CMK (cell line): Measurements from ENCODE around the gene GK2.

Experiments
- DNase-seq: peaks from one replicate; pipeline ENCODE4 v3.0.0-alpha.2; 2010; ENCODE audit warnings: low read depth

Gene GK2

GRCh38 chr4:79408063-79408462 lies at the start of gene GK2:
Gene GK2 (minus strand): TSS chr4:79408228. CDS start chr4:79408200, 28 bp downstream.
- no peak for DNase-seq

- DNase-seq = no peak
These were observed 47.2 kb upstream of the GK2 start for GRCh38 chr4:79455216-79455615.

DNA sequence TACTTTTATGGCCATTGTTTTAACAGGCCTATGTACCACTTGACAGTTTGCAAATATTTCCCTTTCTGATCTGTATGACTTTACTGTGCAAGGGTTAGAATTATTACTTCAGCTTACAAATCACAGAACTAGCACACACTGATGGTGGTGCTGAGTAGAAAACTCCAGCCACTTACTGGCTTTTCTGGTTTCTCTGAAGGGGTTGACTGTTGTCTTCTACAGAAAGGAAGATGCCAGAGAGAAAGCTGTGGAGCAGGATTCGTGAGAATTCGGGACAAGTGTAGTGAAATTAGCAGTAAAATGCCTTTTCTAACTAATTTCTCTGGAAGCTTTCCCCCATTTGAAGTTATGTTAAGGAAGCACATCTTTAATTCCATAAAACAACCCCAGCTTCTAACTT lies 46.6 kb upstream of the GK2 start:
- DNase-seq = no peak

- no peak for DNase-seq
These were observed 42.0 kb upstream of the GK2 start for GRCh38 chr4:79450053-79450452.

DNA sequence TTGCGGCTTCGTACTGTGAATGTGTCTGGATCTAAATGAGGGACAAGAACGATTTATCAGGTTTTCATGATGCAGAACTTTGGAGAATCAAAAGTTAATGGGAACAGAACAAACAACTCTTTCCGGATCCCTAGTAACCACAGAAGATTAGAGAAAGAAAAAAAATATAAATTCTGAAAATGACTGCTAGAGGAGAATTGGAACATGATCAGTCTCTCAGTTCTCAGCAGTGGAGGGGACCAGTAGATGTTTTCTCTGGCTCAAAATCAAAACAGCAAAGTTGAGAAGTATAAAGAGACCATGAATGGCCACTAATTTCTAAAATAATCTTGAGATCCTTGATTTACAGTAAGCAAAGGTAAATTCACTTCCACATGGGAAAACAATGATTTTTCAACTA lies 38.1 kb upstream of the GK2 start:
- no peak for DNase-seq

DNA sequence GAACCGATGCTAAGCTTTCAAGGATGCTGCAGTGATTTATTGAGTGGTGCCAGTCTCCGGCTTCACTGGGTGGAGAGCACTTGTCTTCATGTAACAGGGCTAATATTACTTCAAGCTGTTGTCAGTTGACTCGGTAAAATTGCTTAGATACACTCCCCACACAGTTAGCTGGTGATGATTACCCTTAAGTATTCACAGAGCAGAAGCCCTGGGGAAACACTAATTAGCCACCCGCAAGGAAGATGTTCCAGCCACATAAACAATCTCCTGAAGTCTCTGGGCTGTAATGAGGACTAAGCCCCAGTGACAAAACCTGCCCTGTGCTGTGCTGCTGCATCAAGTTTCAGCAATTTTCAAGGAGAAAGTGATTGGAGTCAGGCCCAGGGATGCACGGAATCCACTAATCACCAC lies 37.3 kb upstream of the GK2 start:
- no peak for DNase-seq

DNA sequence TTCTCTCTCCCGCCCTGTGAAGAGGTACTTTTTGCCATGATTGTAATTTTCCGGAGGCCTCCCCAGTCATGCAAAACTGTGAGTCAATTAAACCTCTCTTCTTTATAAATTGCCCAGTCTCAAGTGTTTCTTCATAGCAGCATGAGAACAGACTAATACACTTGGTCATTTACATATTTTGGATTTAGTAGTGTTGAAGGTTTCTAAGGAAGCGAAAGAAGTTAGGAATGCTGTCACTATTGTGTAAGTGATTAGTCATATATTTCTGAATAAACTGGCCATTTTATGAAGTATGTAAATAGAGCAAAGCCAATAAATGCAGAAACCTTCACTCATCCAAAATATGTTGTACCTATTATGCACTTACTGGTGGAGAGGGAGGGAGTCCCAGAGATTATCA lies 34.4 kb upstream of the GK2 start:
- DNase-seq = no peak

DNA sequence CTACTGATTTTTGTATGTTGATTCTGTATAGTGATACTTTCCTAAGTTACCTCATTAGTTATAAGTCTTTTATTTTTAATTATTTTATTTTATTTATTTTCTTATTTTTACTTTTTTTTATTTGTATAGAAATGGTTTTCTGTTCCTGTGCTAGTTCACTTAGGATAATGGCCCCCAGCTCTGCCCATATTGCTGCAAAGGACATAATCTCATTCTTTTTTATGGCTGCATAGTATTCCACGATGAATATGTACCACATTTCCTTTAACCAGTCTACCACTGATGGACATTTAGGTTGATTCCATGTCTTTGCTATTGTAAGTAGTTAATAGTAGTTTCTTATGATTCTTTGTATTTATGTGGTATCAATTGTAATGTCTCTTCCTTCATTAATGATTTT lies 31.5 kb upstream of the GK2 start:
- DNase-seq = no peak

GRCh38 chr4:79431839-79432238 lies 23.8 kb upstream of the GK2 start:
- DNase-seq = no peak

DNA sequence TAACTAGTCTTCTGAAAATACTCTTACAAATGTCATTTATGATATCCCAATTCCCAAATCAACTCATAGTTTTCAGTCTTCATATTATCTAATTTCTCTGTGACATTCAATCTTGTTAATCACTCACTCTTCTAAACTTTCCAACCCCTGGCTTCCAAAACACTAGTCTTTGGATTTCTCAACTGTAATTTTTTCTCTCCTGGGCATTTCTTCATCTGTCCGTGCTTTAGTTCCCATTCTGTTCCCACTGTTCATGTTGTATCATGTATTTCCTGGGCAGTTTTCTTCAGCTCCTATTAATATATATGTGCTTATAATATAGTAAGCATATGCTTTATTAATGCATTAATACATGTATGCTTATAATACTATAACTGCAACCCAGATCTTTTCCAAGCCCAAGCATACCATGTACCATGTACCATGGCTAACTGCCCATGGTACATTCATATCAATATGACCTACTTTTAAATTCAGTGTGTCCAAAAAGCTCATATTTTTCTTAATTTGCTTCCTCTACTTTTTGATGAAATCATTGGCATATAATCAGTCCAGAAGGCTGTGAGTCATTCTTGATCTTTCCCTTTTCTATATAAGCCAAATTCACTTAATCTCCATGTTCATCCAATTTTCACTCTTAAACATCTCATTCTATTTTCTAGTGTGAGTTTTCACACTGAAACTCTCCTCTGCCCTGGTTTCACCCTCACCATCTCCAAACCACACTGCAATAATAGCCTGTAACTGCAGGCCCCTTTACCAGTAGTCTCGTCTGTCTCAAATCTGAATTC lies 21.3 kb upstream of the GK2 start:
- DNase-seq = no peak

DNA sequence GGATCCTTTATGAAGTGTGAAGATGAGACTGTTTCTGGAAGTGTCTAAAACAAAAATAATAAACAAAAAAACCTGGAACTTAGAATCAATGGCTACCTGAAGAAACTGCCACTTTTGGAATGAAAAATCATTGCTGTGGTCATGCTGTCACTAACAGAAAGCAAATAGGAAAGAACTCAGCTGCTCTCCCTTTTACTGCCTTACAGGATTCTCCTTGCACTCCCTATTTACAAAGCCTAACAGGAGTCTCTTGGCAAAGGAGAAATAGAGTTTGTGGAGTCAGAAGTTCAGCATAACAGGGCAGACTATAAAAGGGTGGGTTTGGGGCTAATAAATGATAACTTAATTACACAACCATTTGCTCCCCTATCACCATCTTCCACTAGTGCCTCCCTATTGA lies 19.0 kb upstream of the GK2 start:
- DNase-seq = no peak

- no peak for DNase-seq
These were observed 17.6 kb upstream of the GK2 start for GRCh38 chr4:79425586-79425985.

- no peak for DNase-seq
These were observed 13.5 kb upstream of the GK2 start for GRCh38 chr4:79421483-79421882.

DNA sequence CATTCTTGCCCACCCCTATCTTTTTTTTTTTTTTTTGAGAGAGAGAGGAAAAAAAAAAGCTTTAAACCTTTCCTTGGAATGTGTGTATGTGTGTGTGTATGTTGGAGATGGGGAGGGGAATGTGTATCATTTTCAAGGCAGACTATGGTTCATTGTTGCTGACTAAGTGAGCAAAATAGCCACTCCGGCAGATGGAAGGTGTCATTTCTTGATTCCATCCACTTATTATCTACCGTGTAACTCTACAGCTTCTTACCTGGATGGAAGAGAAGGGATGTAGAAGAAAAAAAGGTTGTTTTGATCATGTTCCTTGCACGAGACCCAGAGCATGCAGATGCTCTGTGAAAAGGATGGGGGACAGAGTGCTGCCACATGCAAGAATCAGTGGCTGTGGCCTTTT lies 5.9 kb upstream of the GK2 start:
- DNase-seq = no peak

DNA sequence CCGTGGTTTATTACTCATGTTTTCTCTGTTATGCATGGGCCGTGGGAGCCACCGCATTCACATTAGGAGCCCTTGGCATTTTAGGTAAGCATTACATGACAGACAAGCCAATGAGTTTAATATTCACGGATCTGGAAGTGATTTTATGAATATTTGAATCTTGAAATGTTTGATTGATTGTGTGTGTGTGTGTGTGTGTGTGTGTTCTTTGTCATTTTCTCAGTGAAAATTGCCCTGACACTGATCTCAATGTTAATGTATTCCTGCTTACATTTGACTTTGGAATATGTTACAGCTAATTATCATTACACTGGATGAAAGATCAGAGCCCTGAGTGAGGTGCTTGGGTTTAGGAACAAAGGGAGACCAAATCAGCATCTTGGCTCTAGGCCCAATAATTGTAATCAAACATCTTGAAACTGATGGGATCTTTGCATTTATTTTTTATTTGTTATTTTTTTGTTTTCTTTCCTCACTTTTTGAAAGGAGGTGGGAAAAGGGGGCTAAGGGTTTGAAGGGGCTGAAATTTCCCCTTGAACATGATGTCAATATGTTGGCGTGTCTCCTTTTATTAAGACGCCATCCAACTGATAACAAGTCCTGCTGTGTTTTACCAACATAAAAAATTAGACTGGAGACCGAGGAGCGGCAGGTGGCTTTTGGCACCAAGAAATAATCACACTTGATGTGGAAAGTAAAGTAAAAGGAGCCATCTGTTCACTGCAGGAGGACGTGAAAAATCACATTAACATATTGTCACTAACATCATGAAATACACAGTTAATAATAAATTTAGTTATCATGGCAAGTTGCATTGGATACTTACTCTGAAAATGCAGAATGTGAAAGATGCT lies 5.2 kb upstream of the GK2 start:
- no peak for DNase-seq

- no peak for DNase-seq
These were observed 3.4 kb downstream of the GK2 start for GRCh38 chr4:79404666-79405065.

DNA sequence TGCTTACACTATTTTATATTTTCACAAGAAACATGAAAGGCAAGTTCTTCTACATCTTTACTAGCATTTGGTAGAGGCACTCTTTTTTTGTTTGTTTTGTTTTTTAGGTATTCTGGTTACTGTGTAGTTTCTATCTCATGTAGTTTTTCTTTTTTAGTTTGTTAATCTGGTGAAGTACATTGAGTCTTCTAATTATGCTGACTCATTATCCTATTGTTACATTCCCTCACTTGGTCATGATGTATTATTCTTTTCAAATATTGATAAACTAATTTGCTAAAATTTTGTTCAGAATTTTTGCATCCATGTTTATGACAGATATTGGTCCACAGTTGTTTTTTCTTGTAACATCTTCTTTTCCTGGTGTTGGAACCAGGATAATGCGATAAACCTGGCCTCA lies 4.7 kb downstream of the GK2 start:
- DNase-seq = no peak

GRCh38 chr4:79402332-79402851 lies 5.6 kb downstream of the GK2 start:
- no peak for DNase-seq

- DNase-seq = no peak
These were observed 9.0 kb downstream of the GK2 start for GRCh38 chr4:79399076-79399475.

GRCh38 chr4:79397951-79398350 lies 10.1 kb downstream of the GK2 start:
- no peak for DNase-seq

- DNase-seq = no peak
These were observed 11.2 kb downstream of the GK2 start for GRCh38 chr4:79396794-79397193.

DNA sequence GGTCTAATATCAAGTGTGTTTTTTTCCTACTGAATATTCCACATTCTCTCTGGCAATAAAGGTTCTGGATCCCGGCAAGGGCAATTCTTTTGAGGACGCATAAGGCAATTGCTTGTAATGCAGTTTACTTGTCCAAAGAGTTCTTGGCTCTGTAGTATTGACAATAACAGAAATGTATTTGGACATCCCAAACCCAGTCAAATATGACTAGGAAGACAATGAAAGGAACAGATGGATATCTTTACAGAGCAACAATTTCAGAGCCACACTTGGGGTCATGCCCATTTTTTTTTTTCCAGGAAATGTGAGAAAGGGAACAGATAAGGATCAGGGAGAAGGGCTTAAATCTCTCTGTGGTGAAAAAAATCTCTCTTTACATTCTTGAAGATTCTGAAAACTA lies 12.2 kb downstream of the GK2 start:
- no peak for DNase-seq

DNA sequence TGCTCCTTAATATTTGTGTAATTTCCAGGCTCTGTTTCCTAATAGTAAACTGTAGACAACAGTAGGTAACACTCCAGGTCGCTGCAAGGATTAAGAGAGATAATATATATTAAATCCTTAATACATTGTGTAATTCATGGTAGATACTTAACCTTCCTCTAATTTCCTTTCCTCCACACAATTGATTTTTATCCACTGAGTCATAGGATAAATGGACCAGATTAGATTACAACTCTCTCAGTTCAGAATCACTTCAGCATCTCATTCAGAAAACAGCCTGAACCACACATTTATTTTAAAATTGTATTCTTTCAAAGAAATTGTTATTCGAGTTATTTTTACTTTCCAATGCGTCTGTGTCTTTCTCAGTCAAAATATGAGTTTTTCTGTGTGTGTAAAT lies 17.1 kb downstream of the GK2 start:
- DNase-seq = no peak
